Esophagus muscularis mucosa (tissue), 4 donors: Measurements from ENCODE around the gene PLXNB3.

Source experiments
- EP300 ChIP-seq: sonication (generic); formaldehyde crosslinking; IDR thresholded peaks from one replicate; pipeline ENCODE4 v1.6.1; 2017; ENCODE audit warnings: antibody characterized with exemption
- POLR2A ChIP-seq: fragments of 450-650 bp; IDR thresholded peaks from one replicate; pipeline ENCODE4 v1.6.1; 2017; ENCODE audit warnings: antibody characterized with exemption, moderate library complexity, mild to moderate bottlenecking, low read depth
- POLR2AphosphoS5 ChIP-seq, 2 donors: sonication (generic); formaldehyde crosslinking; IDR thresholded peaks; one replicate each; pipeline ENCODE4 v1.6.1; 2017; ENCODE audit warnings: antibody characterized with exemption in 2 of 2
- TF ChIP-seq, protein P1 (sequence below), 3 experiments: fragments of 200-600 bp in 2 of 3; fragments of 450-650 bp in 1 of 3; sonication (generic) in 2 of 3; IDR thresholded peaks; one replicate each; pipeline ENCODE4 v1.5.1; 2017 to 2019; ENCODE audit warnings: antibody characterized with exemption in 3 of 3, mild to moderate bottlenecking in 2 of 3, moderate library complexity in 1 of 3

DNA sequence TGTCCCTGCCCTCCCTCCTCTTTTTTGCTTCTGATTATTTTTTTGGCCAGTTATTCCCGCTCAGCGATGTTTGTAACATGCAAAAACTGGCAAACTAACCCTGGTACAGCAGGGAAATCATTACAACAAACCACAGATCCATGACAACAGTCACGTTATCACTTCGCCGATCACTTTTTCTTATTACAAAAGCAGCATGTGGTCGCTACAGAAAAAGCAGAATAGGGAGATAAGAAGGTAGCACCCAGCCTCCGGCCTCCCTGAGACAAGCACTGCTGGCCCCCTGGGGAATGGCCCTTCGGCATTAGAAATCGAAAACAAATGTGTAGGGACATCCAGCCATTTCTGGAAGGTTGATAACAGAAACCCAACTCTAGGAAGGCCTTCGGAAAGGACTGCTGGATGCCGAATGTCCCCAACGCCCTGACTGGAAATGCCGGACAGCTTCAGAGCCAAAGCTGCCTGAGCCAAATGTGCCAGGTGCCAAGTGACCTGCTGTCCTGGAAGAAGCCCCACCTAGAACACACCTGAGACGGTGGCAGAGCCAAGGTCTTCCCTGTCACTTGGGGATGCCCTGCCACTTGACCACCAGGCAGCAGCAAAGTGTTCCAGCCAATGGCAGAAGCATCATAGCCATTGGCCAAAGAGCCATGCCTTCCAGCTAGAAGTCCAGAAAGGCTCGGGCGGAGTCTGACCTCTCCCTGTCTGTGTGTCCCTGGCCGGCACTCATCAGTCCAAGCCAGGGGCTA lies 27.2 kb downstream of the PLXNB3 start:
- no peak for TF ChIP-seq POLR2A
- TF ChIP-seq, protein P1, sequence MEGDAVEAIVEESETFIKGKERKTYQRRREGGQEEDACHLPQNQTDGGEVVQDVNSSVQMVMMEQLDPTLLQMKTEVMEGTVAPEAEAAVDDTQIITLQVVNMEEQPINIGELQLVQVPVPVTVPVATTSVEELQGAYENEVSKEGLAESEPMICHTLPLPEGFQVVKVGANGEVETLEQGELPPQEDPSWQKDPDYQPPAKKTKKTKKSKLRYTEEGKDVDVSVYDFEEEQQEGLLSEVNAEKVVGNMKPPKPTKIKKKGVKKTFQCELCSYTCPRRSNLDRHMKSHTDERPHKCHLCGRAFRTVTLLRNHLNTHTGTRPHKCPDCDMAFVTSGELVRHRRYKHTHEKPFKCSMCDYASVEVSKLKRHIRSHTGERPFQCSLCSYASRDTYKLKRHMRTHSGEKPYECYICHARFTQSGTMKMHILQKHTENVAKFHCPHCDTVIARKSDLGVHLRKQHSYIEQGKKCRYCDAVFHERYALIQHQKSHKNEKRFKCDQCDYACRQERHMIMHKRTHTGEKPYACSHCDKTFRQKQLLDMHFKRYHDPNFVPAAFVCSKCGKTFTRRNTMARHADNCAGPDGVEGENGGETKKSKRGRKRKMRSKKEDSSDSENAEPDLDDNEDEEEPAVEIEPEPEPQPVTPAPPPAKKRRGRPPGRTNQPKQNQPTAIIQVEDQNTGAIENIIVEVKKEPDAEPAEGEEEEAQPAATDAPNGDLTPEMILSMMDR (IDR thresholded peaks at IDR 0.05), result no peak
- no peak for TF ChIP-seq POLR2AphosphoS5 (IDR thresholded peaks at IDR 0.05)
- no peak for TF ChIP-seq EP300
